ENCODE measurements around the gene SNED1.

Gene SNED1

GRCh38 chr2:240997856-240998705 is at the start of gene SNED1:
SNED1 (plus strand) TSS chr2:240998618; CDS start chr2:240998838, 220 bp downstream.
- FAIRE-seq, result no peak

DNA sequence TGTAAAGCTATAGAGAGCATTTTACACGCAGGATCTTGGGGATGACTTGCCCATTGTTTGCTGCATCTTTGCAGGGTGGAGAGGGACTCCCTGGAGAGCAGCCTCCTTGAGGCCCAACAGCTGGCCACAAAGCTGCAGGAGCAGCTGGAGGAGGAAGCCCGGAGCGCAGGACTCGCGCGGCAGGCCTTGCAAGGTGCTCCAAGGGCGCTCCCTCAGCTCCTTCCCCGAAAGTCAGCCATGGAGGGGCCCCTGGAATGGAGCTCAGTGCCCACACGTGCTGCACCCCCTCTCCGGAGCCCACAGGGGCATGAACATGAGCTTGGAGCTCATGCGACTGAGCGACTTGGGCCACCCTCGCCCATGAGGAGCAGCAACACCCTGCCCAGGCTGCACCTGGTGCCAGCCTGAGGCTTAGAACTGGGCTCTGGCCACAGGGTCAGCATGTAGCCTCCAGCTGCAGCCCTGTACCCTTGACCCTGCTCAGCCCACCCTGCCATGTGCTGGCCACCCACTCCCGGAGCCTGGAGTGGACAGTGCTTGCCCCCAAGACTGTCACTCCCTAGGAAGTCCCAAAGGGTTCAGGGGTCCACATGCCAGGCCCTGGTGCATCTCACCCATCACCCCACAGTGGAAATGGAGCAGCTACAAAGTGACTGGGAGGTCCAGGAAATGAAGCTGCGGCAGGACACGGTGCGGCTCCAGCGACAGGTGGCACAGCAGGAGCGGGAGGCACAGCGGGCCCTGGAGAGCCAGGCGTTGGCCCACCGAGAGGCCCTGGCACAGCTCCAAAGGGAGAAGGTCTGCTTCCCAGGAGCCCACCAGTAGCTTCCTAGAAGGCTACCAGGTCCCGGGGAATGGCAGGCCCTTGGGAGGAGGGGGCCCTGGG is 49.3 kb upstream of the SNED1 start:
- FAIRE-seq, result no peak

GRCh38 chr2:240949791-240950705 is 48.4 kb upstream of the SNED1 start:
- FAIRE-seq, result no peak

GRCh38 chr2:240951045-240951594 is 47.3 kb upstream of the SNED1 start:
- no peak for FAIRE-seq

DNA sequence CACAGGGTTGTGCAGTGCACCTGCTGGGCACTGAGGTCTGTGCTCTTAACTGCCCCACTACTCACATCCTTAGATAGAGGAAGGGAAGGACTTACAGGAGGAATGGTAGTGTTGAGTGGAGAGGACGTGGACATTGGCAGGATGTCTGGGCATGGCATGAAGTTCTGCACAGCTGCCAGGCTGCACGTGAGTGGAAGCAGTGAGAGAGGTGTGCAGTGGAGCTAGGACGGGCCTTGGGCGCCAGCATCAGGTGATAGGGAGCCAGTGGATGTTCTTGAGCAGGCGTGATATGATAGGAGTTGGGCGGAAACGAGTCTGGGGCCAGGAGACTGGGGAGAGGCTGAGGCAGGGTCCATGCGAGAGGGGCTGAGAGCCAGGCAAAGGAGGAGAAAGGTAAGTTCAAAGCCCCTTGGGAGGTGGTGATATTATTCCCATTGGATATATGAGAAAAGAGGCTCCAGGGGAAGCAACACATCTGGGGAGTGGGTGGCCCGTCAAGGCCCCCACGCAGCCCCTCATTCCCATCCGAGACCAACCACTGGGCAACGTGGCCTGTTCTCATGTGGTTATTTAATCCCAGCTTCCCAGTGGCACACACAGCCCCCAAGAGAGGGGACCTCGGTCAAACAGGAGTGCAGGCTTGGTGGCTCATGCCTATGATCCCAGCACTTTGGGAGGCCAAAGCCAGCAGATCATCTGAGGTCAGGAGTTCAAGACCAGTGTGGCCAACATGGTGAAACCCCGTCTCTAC is 45.7 kb upstream of the SNED1 start:
- FAIRE-seq, result no peak

GRCh38 chr2:240953426-240954410 is 44.7 kb upstream of the SNED1 start:
- FAIRE-seq, result no peak

GRCh38 chr2:240954436-240955305 is 43.7 kb upstream of the SNED1 start:
- FAIRE-seq, result no peak

- FAIRE-seq, result no peak
Measured at GRCh38 chr2:240955306-240956170, 42.9 kb upstream of the SNED1 start.

GRCh38 chr2:240956171-240956934 is 42.1 kb upstream of the SNED1 start:
- no peak for FAIRE-seq

- FAIRE-seq, result no peak
Measured at GRCh38 chr2:240956935-240957655, 41.3 kb upstream of the SNED1 start.

DNA sequence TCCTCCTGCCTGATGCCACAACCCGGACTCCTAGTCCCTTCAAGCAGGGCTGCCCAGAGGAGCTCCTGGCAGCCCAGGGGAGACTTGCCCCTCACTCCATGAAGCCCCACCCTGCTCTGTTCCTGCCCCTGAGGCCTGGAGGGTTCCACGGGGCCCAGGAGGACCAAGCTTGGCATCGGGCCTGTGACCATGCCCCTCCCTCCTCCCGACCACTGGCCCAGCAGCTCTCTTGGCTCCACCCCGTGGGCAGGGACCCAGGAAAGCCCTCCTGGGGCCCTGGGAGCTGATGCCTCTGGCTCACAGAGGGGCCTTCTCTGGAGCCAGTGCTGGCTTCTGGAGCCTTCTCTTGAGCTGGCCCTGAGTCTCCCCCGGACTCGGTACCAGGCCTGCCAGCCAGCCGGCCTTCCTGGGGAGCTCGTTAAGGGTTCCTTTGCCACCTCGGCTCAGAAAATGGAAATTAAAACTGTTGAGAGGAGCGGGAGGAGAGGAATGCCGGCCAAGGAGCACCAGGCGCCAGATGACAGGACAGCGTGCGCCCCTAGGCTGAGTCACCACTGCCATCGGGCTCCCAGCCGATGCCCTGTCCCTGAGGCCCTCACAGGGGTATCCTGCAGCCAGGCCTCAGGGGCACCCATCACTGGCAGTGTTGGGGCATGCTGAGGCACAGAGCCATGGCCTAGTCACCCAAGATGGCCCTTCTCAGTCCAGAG is 40.6 kb upstream of the SNED1 start:
- FAIRE-seq, result no peak

GRCh38 chr2:240958366-240959213 is 39.8 kb upstream of the SNED1 start:
- no peak for FAIRE-seq

GRCh38 chr2:240959214-240959940 is 39.0 kb upstream of the SNED1 start:
- no peak for FAIRE-seq

DNA sequence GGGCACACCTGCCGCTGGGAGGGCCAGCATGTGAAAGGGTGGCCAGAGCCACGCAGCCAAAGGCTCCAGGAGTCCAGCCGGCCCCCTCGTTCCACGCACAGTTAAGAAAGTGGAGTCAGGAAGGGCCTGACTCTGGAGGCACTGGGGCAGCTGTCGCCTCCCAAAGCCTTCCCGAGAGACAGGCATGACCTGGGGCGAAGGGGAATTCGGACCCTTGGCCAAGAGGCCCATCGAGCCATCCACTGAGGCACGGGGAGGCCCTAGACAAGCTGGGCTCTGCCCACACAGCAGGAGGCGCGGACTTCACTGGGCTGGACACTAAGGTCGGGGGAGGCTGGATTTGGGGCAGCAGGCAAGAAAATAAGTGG is 38.5 kb upstream of the SNED1 start:
- FAIRE-seq, result no peak

Measured in colon (tissue), 2 donors.